ENCODE data around the gene TNK2.
"Not testable (repeated sequence)": the region's sequence is repeated elsewhere in the genome, so short reads cannot be mapped to it uniquely, and the experiment has no call there.

Gene TNK2

DNA sequence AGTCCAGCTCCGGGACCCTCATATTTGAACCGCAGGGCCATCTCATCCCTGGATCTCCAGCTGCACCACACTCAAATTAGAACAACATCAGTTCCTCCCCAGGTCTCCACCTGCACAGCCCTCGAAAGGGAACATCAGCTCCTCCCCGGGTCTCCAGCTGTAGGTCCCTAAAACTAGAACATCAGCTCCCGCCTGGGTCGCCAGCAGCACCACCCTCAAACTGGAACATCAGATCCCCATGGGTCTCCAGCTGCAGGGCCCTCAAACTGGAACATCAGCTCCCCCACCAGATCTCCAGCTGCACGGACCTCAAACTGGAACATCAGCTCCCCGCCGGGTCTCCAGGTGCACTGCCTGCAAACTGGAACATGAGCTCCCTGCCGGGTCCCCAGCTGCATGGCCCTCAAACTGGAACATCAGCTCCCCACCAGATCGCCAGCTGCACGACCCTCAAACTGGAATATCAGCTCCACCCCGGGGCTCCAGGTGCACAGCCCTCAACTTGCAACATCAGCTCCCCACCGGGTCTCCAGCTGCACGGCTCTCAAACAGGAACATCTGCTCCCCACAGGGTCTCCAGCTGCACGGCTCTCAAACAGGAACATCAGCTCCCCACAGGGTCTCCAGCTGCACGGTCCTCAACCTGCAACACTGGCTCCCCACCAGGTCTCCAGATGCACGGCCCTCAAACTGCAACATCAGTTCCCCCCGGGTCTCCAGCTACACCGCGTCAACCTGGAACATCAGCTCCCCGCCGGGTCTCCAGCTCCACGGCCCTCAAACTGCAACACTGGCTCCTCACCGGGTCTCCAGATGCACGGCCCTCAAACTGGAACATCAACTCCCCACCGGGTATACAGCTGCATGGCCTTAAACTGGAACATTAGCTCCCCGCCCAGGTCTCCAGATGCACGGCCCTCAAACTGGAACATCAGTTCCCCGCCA is 31.4 kb upstream of the TNK2 start:
- DNase-seq (ENCODE audit: extremely low spot score); POLR2A ChIA-PET; CTCF ChIA-PET: not testable (repeated sequence)

DNA sequence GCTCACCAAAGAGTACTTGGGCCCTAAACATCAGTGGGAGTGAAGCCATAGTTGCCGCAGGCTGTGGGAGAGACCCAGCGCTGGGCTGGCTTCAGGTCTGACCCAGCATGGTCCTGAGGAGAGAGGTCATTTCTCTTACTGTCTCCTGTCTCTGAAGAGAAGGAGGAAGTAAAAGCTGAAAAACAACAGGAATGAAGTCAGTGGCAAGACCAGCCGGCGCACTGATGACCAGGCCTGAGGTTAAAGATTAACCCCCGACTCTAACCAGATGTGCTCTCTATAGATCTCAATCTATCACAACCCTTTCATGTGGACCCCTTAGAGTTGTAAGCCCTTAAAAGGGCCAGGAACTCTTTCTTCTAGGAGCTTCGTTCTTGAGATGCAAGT is 24.7 kb upstream of the TNK2 start:
- POLR2A ChIA-PET; CTCF ChIA-PET; DNase-seq (ENCODE audit: extremely low spot score): not testable (repeated sequence)

DNA sequence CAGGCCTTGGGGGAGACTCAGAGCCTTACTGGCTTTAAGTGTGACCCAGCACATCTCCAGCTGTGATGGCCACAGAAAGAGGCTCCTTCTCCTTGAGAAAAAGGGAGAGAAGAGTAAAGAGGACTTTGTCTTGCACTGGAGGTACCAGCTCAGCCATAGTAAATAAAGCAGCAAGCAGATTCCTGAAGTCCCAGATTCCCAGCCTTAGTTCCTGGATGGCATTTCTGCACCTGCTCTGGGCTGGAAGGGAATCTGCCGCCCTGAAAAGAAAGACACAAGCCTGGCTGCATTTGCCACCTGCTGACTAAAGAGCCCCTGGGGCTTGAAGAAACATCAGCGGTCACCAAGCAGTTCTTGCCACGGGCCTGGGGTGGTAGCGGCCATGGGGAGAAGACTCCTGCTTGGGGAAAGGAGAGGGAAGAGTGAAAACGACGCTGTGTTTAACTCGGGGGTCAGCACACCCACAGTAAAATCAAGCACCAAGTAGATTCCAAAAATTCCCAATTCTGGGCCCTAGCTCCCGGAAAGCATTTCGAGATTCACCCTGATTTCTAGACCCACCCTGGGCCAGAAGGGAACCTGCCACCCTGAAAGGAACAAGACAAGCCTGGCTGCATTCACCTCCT is 24.2 kb upstream of the TNK2 start:
- DNase-seq (ENCODE audit: extremely low spot score) = no peak
- TF ChIP-seq SP1 (IDR thresholded peaks at IDR 0.05) (no peak), BHLHE40 (IDR thresholded peaks at IDR 0.05; ENCODE audit: borderline replicate concordance) (no peak), CTBP1 (IDR thresholded peaks at IDR 0.05; ENCODE audit: borderline replicate concordance) (no peak), L3MBTL2 (conservative IDR thresholded peaks at IDR 0.05) (no peak)
- CTCF ChIA-PET = no interaction called here
- POLR2A ChIA-PET = no interaction called here

DNA sequence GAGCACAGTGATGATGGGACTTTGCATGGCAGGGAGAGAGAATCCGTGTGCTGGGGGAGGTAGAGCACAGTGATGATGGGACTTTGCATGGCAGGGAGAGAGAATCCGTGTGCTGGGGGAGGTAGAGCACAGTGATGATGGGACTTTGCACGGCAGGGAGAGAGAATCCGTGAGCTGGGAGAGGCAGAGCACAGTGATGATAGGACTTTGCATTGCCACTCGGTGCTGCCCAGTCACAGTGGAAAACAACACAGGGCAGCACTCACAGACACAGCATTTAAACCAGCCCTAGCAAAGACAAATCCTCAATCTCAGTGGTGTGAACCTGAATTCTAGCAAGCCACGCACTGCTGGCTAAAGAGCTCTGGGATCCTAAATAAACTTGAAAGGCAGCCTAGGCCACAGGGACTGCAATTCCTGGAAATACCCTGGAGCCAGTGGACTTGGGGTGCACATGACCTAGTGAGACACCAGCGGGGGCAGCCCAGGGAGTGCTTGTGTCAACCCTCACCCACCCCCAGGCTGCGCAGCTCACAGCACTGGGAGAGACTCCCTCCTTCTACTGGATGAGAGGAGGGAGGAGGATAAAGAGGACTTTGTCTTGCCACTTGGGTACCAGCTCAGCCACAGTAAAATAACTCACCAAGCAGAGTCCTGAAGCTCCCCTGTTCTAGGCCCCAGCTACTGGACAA is 23.4 kb upstream of the TNK2 start:
- POLR2A ChIA-PET = no interaction called here
- TF ChIP-seq SUZ12 (IDR thresholded peaks at IDR 0.05) (no peak), HDGF (IDR thresholded peaks at IDR 0.05; ENCODE audit: borderline replicate concordance) (no peak)
- DNase-seq (ENCODE audit: extremely low spot score) = no peak
- CTCF ChIA-PET = no interaction called here

DNA sequence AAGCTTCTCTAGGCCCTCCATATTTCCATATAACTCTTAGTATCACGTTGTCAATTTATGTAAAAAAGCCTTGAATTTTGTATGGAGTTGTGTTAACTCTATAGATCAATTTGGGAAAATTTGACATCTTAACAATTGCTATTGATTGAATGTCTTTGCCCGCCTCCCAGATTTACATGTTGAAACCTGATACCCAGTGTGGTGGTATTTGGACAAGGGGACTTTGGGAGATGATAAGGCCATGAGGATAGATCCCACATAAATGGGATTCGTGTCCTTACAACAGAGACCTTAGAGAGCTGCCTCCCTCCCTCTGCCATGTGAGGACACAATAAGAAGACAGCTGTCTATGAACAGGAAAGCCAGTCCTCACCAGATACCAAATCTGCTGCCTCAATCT is 21.1 kb upstream of the TNK2 start:
- ChIA-PET CTCF (no interaction called here), POLR2A (no interaction called here)
- no peak for DNase-seq (ENCODE audit: extremely low spot score)
- TF ChIP-seq TARDBP (IDR thresholded peaks at IDR 0.05) = no peak
- no peak for TF ChIP-seq L3MBTL2 (conservative IDR thresholded peaks at IDR 0.05)
- TF ChIP-seq BHLHE40 (IDR thresholded peaks at IDR 0.05; ENCODE audit: borderline replicate concordance) = no peak
- no peak for TF ChIP-seq SUZ12 (IDR thresholded peaks at IDR 0.05)
- TF ChIP-seq FOXM1 (IDR thresholded peaks at IDR 0.05; ENCODE audit: borderline replicate concordance) = no peak
- TF ChIP-seq ELF4 (IDR thresholded peaks at IDR 0.05) = no peak
- no peak for TF ChIP-seq ZNF384 (IDR thresholded peaks at IDR 0.05)
- TF ChIP-seq SP1 (IDR thresholded peaks at IDR 0.05) = no peak
- no peak for TF ChIP-seq LEF1 (IDR thresholded peaks at IDR 0.05; ENCODE audit: borderline replicate concordance)
- no peak for TF ChIP-seq FOXA1 (IDR thresholded peaks at IDR 0.05)
- TF ChIP-seq, protein P1, sequence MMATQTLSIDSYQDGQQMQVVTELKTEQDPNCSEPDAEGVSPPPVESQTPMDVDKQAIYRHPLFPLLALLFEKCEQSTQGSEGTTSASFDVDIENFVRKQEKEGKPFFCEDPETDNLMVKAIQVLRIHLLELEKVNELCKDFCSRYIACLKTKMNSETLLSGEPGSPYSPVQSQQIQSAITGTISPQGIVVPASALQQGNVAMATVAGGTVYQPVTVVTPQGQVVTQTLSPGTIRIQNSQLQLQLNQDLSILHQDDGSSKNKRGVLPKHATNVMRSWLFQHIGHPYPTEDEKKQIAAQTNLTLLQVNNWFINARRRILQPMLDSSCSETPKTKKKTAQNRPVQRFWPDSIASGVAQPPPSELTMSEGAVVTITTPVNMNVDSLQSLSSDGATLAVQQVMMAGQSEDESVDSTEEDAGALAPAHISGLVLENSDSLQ (IDR thresholded peaks at IDR 0.05) = no peak
- no peak for TF ChIP-seq NFRKB (IDR thresholded peaks at IDR 0.05)
- no peak for TF ChIP-seq ARNT (IDR thresholded peaks at IDR 0.05)
- no peak for TF ChIP-seq FOXK2 (IDR thresholded peaks at IDR 0.05)
- TF ChIP-seq HDGF (IDR thresholded peaks at IDR 0.05; ENCODE audit: borderline replicate concordance) = no peak
- no peak for TF ChIP-seq CTBP1 (IDR thresholded peaks at IDR 0.05; ENCODE audit: borderline replicate concordance)

DNA sequence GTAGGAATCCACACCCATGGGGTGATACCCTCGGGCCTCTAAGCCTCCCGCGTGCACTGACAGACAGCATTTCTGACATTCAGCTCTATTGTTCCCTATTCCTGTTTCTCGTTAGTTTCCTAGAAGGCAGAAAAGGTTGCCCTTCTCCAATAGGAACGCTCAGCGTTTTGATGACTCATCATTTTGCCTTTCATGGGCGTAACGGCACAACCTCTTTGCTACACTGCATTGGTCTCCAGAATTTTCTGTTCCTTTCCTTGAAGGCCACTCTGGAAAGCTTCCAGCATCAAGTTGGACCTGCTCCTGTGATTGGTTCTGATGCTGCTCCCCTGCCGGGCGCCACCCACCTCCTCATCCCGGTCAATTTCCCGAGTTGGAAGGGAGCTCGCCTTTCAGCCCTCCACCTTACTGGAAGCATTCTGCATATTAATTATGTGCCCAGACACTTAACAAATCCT is 13.0 kb upstream of the TNK2 start:
- TF ChIP-seq, protein P1 (IDR thresholded peaks at IDR 0.05) = no peak
- TF ChIP-seq L3MBTL2 (conservative IDR thresholded peaks at IDR 0.05) (no peak), FOXA1 (IDR thresholded peaks at IDR 0.05) (no peak), FOXM1 (IDR thresholded peaks at IDR 0.05; ENCODE audit: borderline replicate concordance) (no peak), TARDBP (IDR thresholded peaks at IDR 0.05) (no peak), CTBP1 (IDR thresholded peaks at IDR 0.05; ENCODE audit: borderline replicate concordance) (no peak), HDGF (IDR thresholded peaks at IDR 0.05; ENCODE audit: borderline replicate concordance) (no peak), ZNF384 (IDR thresholded peaks at IDR 0.05) (no peak), NFRKB (IDR thresholded peaks at IDR 0.05) (no peak)
- DNase-seq (ENCODE audit: extremely low spot score) = no peak
- ChIA-PET CTCF (no interaction called here), POLR2A (no interaction called here)

DNA sequence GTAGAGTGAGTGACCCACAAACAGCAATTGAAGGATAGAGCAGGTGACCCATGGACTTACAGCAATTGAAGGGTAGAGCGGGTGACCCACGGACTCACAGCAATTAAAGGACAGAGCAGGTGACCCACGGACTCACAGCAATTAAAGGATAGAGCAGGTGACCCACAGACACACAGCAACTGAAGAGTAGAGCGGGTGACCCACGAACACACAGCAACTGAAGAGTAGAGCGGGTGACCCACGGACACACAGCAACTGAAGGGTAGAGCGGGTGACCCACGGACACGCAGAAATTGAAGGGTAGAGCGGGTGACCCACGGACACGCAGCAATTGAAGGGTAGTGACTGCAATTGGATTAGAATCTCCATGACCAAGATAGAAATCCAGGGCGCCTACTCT is 9.8 kb upstream of the TNK2 start:
- CTCF ChIA-PET = no interaction called here
- TF ChIP-seq HDGF (IDR thresholded peaks at IDR 0.05; ENCODE audit: borderline replicate concordance) = no peak
- no peak for TF ChIP-seq ARNT (IDR thresholded peaks at IDR 0.05)
- no peak for TF ChIP-seq ZNF384 (IDR thresholded peaks at IDR 0.05)
- no peak for TF ChIP-seq FOXA1 (IDR thresholded peaks at IDR 0.05)
- no peak for TF ChIP-seq LEF1 (IDR thresholded peaks at IDR 0.05; ENCODE audit: borderline replicate concordance)
- no peak for TF ChIP-seq ELF4 (IDR thresholded peaks at IDR 0.05)
- TF ChIP-seq SUZ12 (IDR thresholded peaks at IDR 0.05) = no peak
- no peak for TF ChIP-seq BHLHE40 (IDR thresholded peaks at IDR 0.05; ENCODE audit: borderline replicate concordance)
- TF ChIP-seq, protein P1 (IDR thresholded peaks at IDR 0.05) = no peak
- no peak for TF ChIP-seq FOXM1 (IDR thresholded peaks at IDR 0.05; ENCODE audit: borderline replicate concordance)
- no peak for TF ChIP-seq SP1 (IDR thresholded peaks at IDR 0.05)
- no peak for TF ChIP-seq CTBP1 (IDR thresholded peaks at IDR 0.05; ENCODE audit: borderline replicate concordance)
- TF ChIP-seq TARDBP (IDR thresholded peaks at IDR 0.05) = no peak
- TF ChIP-seq FOXK2 (IDR thresholded peaks at IDR 0.05) = no peak
- TF ChIP-seq L3MBTL2 (conservative IDR thresholded peaks at IDR 0.05) = no peak
- no peak for TF ChIP-seq NFRKB (IDR thresholded peaks at IDR 0.05)
- DNase-seq (ENCODE audit: extremely low spot score) = peak; percentile 0
- POLR2A ChIA-PET = no interaction called here
